ENCODE data around the gene SELENOP. TPM values are rescaled to one million over a fixed set of nuclear protein-coding genes. Genes with fewer than 3 reads are reported as not detected.

SELENOP gene
- total and polyA plus RNA-seq, 2 of the 13 experiments (the other 11 are each of a cell fraction or from before 2014, with no cell fraction given), result 1,895 to 2,083 TPM

DNA sequence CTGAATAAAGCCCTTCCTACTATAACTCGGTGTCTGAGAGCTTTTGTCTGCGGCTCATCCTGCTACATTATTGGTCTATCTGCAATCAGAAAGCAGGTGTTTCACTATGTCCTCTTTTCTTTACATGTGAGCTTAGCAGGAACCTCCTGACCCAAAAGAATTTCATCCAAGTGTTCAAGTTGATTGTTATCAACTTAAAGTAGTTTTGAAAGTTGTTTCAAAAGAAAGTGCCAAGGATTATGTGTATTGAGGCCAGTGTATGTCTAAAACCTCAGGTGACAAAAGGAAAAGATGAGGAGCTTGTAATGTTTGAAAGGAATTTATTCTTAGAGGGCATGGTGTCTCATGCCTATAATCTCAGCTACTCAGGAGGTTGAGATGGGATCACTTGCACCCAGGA lies 8.1 kb upstream of the SELENOP start:
- WGBS (ENCODE audit: low lambda C conversion rate), result 56% methylated on average over 2 of the region's 2 CpGs
- Histone ChIP-seq H3K9ac (ENCODE audit: insufficient read depth, low read depth, low read length) (no peak overlapping the region; the same call in 1 of the 2 replicates), H3K27me3 (ENCODE audit: control insufficient read depth in 1 of 2, insufficient read depth in 2 of 2, low read length in 2 of 2) (no peaks in the 10 kb centered on the region), H3K79me2 (ENCODE audit: insufficient read depth, low read length) (peaks cover 87% of the 10 kb centered on the region), H3K4me2 (ENCODE audit: low read depth, low read length) (peak overlapping the region; percentile 84), H2AFZ (ENCODE audit: low read length) (no peak overlapping the region), H3K36me3 (replicated peaks in 1 of 2; ENCODE audit: control insufficient read depth in 1 of 2, insufficient read depth in 2 of 2, low read length in 2 of 2) (no peaks in the 10 kb centered on the region; a peak in 1 of 5 replicates), H3K4me3 (replicated peaks in 1 of 3; ENCODE audit: insufficient read depth in 1 of 3, low read depth in 2 of 3, low read length in 3 of 3) (peak overlapping the region in 1 of 3 experiments; percentile 5; a peak in 1 of 6 replicates), H3K9me3 (ENCODE audit: low read length) (no peaks in the 10 kb centered on the region), H4K20me1 (ENCODE audit: insufficient read depth, low read length) (no peaks in the 10 kb centered on the region), H3K27ac (ENCODE audit: extremely low read length, insufficient read depth, low read length) (peak overlapping the region; percentile 32), H3K4me1 (ENCODE audit: insufficient read depth, low read length) (peaks cover 88% of the 10 kb centered on the region)
- ATAC-seq, result no peak
- no TSS peak for BruUV-seq (replicated peaks)
- FAIRE-seq, result no peak
- in situ Hi-C loops (cut with HindIII; ENCODE audit: extremely low pct_ligation_motif_present, low pct_unique_long_range_greater_than_20kb), result loop anchor here (5.0 to 25.0 kb wide), 2 partner anchors 58 to 193 kb away; no protein-coding TSS in a partner anchor
- intact Hi-C loops (cut with micrococcal nuclease; ENCODE audit: unreplicated experiment), result loop anchor here (10.0 kb wide), 2 partner anchors 195 to 305 kb away; partner anchors contain the start of gene ZNF131
- POLR2A ChIA-PET, result interaction anchor here (1.2 to 2.3 kb wide), 2 partner anchors 8 to 10 kb away, joined by 6 to 12 read pairs; partner anchors contain the start of gene SELENOP
- CTCF ChIA-PET (ENCODE audit: low intra/inter-chr PET ratio, low total read pairs), result no interaction called here
- no peak for DNase-seq (ENCODE audit: low spot score)
- no peak for TF ChIP-seq ZNF34 (CRISPR knock-in tag; IDR thresholded peaks at IDR 0.05; ENCODE audit: borderline replicate concordance)
- TF ChIP-seq, protein P1, sequence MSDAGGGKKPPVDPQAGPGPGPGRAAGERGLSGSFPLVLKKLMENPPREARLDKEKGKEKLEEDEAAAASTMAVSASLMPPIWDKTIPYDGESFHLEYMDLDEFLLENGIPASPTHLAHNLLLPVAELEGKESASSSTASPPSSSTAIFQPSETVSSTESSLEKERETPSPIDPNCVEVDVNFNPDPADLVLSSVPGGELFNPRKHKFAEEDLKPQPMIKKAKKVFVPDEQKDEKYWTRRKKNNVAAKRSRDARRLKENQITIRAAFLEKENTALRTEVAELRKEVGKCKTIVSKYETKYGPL (CRISPR knock-in tag; IDR thresholded peaks at IDR 0.05), result no peak
- TF ChIP-seq, protein P2, sequence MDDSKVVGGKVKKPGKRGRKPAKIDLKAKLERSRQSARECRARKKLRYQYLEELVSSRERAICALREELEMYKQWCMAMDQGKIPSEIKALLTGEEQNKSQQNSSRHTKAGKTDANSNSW (CRISPR knock-in tag; IDR thresholded peaks at IDR 0.05; ENCODE audit: borderline replicate concordance), result no peak
- TF ChIP-seq SIX1 (CRISPR knock-in tag; IDR thresholded peaks at IDR 0.05; ENCODE audit: borderline replicate concordance), result no peak
- no peak for TF ChIP-seq ZNF446 (CRISPR knock-in tag; IDR thresholded peaks at IDR 0.05)
- no peak for TF ChIP-seq RFX1 (IDR thresholded peaks at IDR 0.05)
- no peak for TF ChIP-seq GATA4 (IDR thresholded peaks at IDR 0.05; ENCODE audit: borderline replicate concordance, low read depth)
- TF ChIP-seq ZNF430 (CRISPR knock-in tag; IDR thresholded peaks at IDR 0.05), result no peak
- TF ChIP-seq NCOA2 (CRISPR knock-in tag; IDR thresholded peaks at IDR 0.05), result no peak
- TF ChIP-seq, protein P3, sequence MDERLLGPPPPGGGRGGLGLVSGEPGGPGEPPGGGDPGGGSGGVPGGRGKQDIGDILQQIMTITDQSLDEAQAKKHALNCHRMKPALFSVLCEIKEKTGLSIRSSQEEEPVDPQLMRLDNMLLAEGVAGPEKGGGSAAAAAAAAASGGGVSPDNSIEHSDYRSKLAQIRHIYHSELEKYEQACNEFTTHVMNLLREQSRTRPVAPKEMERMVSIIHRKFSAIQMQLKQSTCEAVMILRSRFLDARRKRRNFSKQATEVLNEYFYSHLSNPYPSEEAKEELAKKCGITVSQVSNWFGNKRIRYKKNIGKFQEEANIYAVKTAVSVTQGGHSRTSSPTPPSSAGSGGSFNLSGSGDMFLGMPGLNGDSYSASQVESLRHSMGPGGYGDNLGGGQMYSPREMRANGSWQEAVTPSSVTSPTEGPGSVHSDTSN (CRISPR knock-in tag; IDR thresholded peaks at IDR 0.05), result no peak
